CD14-positive monocyte (primary cell): ENCODE measurements around the gene DOCK4. TPM values are rescaled to one million over a fixed set of nuclear protein-coding genes. Genes with fewer than 3 reads are reported as not detected.

Experiments used
- DNase-seq, 3 donors: peaks; one replicate each; pipeline ENCODE4 v3.0.0-alpha.2; 2011 to 2022
- H2AFZ ChIP-seq: 2 replicates; pipeline ENCODE4 v1.6.0; 2012; ENCODE audit warnings: mild to moderate bottlenecking, low read depth, low read length, inconsistent platforms; ENCODE audit not compliant: insufficient read depth, poor library complexity, severe bottlenecking
- H3K27ac ChIP-seq, 2 donors: 1 replicate in 1 of 2; 2 replicates in 1 of 2; pipeline ENCODE4 v1.5.1; 2012 to 2013; ENCODE audit warnings: low read length in 2 of 2, control low read depth in 1 of 2, inconsistent platforms in 1 of 2, low read depth in 1 of 2, mild to moderate bottlenecking in 1 of 2
- H3K27me3 ChIP-seq, 2 donors: one replicate each; pipeline versions ENCODE4 v1.6.0 to v1.6.1; 2011 to 2013; ENCODE audit warnings: low read length in 2 of 2; ENCODE audit not compliant: control insufficient read depth in 2 of 2, insufficient read depth in 2 of 2
- H3K36me3 ChIP-seq, 2 donors: replicated peaks in 1 of 2; 1 replicate in 1 of 2; 2 replicates in 1 of 2; pipeline versions ENCODE4 v1.5.1 to v1.6.1; 2012 to 2013; ENCODE audit warnings: low read length in 2 of 2, control low read depth in 1 of 2, inconsistent platforms in 1 of 2, mild to moderate bottlenecking in 1 of 2; ENCODE audit not compliant: insufficient read depth in 2 of 2, control insufficient read depth in 1 of 2
- H3K4me1 ChIP-seq, 2 donors: 1 replicate in 1 of 2; 2 replicates in 1 of 2; pipeline versions ENCODE4 v1.5.1 to v1.6.1; 2012 to 2013; ENCODE audit warnings: low read length in 2 of 2, control low read depth in 1 of 2, inconsistent platforms in 1 of 2, mild to moderate bottlenecking in 1 of 2, moderate library complexity in 1 of 2; ENCODE audit not compliant: insufficient read depth in 2 of 2, control insufficient read depth in 1 of 2
- H3K4me2 ChIP-seq: replicated peaks from 2 replicates; pipeline ENCODE3; 2012; ENCODE audit warnings: low read length, moderate library complexity, mild to moderate bottlenecking; ENCODE audit not compliant: poor library complexity, severe bottlenecking; ENCODE audit errors: extremely low read depth
- H3K4me3 ChIP-seq, 3 experiments: fragments of 200-600 bp in 1 of 3; sonication (generic) in 1 of 3; replicated peaks in 1 of 3; 1 replicate in 2 of 3; 2 replicates in 1 of 3; pipeline ENCODE4 v1.5.1; 2011 to 2013; ENCODE audit warnings: low read length in 3 of 3, mild to moderate bottlenecking in 3 of 3, control low read depth in 2 of 3, low read depth in 2 of 3, inconsistent platforms in 1 of 3, moderate library complexity in 1 of 3
- H3K79me2 ChIP-seq: 2 replicates; pipeline ENCODE4 v1.6.0; 2012; ENCODE audit warnings: mild to moderate bottlenecking, control low read depth, inconsistent platforms, low read length, moderate library complexity; ENCODE audit not compliant: insufficient read depth
- H3K9ac ChIP-seq: 2 replicates; pipeline ENCODE4 v1.6.0; 2017; ENCODE audit warnings: low read length, mild to moderate bottlenecking; ENCODE audit not compliant: insufficient read depth, poor library complexity, severe bottlenecking
- H3K9me3 ChIP-seq, 2 donors: replicated peaks in 1 of 2; 1 replicate in 1 of 2; 2 replicates in 1 of 2; pipeline versions ENCODE4 v1.5.1 to v1.6.1; 2012 to 2013; ENCODE audit warnings: low read length in 2 of 2, control low read depth in 1 of 2; ENCODE audit not compliant: control insufficient read depth in 1 of 2, insufficient read depth in 1 of 2
- H4K20me1 ChIP-seq: 2 replicates; pipeline ENCODE4 v1.6.0; 2012; ENCODE audit warnings: mild to moderate bottlenecking, low read length, control low read depth, moderate library complexity; ENCODE audit not compliant: insufficient read depth
- H3K27ac Mint-ChIP-seq, 7 donors: one replicate each; pipeline ENCODE4 v1.8.0; 2020; ENCODE audit warnings: mild to moderate bottlenecking in 7 of 7, mixed read lengths in 7 of 7, moderate library complexity in 6 of 7, inconsistent platforms in 2 of 7
- H3K27me3 Mint-ChIP-seq, 3 donors: one replicate each; pipeline ENCODE4 v1.8.0; 2021 to 2022; ENCODE audit warnings: low read depth in 3 of 3, mild to moderate bottlenecking in 3 of 3, mixed read lengths in 3 of 3, moderate library complexity in 3 of 3, inconsistent platforms in 1 of 3
- H3K36me3 Mint-ChIP-seq, 2 donors: one replicate each; pipeline ENCODE4 v1.8.0; 2020; ENCODE audit warnings: mixed read lengths in 2 of 2, inconsistent platforms in 1 of 2, mild to moderate bottlenecking in 1 of 2
- H3K4me1 Mint-ChIP-seq: one replicate; pipeline ENCODE4 v1.8.0; 2020; ENCODE audit warnings: mild to moderate bottlenecking, mixed read lengths
- H3K4me3 Mint-ChIP-seq, 2 donors: one replicate each; pipeline ENCODE4 v1.8.0; 2020; ENCODE audit warnings: mild to moderate bottlenecking in 2 of 2, mixed read lengths in 2 of 2, moderate library complexity in 1 of 2
- H3K9me3 Mint-ChIP-seq, 7 donors: one replicate each; pipeline ENCODE4 v1.8.0; 2020 to 2022; ENCODE audit warnings: mixed read lengths in 7 of 7, mild to moderate bottlenecking in 6 of 7, moderate library complexity in 6 of 7, inconsistent platforms in 2 of 7
- WGBS: methylation state at CpG from one replicate; pipeline ENCODE4 v1.1.5; 2013; ENCODE audit warnings: missing lambda C conversion rate; ENCODE audit not compliant: insufficient coverage; 5-methylcytosine and 5-hydroxymethylcytosine counted together
- intact Hi-C, 2 donors: fragments of 100-400 bp; cut with micrococcal nuclease; formaldehyde crosslinking; loops; one replicate each; pipeline versions ENCODE4 v1.15.0 to v1.15.1; 2023
- polyA plus RNA-seq, 3 donors: library from polyadenylated mRNA; depleted of rRNA in 1 of 3; unstranded in 2 of 3; stranded (reverse) in 1 of 3; fragments of 300-500 nt in 2 of 3; fragments of >200 nt in 1 of 3; fragmentation: Illumina TruSeq in 2 of 3; gene quantifications; 1 replicate in 2 of 3; 2 replicates in 1 of 3; pipeline ENCODE4 v1.2.3, GENCODE V29; 2012 to 2021
- TF ChIP-seq, protein P1 (sequence below): fragments of 200-600 bp; IDR thresholded peaks from one replicate; pipeline ENCODE4 v1.8.0; 2022; ENCODE audit warnings: antibody characterized with exemption, mild to moderate bottlenecking

The DOCK4 gene
- polyA plus RNA-seq, 3 donors, result 1.3 to 5.0 (median 2.7) TPM

- H3K9me3 Mint-ChIP-seq, result peaks cover 0 to 3% (median 0%) of the 10 kb centered on the region in 7 donors
- 100% methylated on average over 1 of the region's 2 CpGs for WGBS
- H2AFZ ChIP-seq, result no peak overlapping the region
- H3K36me3 ChIP-seq, result no peaks in the 10 kb centered on the region
- peaks cover 2 to 10% (median 4%) of the 10 kb centered on the region in 3 donors for H3K27me3 Mint-ChIP-seq
- no peaks in the 10 kb centered on the region for H3K9me3 ChIP-seq
- no peak for DNase-seq
- H3K4me1 ChIP-seq, result peaks cover 4 to 7% of the 10 kb centered on the region in 2 donors
- TF ChIP-seq, protein P1, sequence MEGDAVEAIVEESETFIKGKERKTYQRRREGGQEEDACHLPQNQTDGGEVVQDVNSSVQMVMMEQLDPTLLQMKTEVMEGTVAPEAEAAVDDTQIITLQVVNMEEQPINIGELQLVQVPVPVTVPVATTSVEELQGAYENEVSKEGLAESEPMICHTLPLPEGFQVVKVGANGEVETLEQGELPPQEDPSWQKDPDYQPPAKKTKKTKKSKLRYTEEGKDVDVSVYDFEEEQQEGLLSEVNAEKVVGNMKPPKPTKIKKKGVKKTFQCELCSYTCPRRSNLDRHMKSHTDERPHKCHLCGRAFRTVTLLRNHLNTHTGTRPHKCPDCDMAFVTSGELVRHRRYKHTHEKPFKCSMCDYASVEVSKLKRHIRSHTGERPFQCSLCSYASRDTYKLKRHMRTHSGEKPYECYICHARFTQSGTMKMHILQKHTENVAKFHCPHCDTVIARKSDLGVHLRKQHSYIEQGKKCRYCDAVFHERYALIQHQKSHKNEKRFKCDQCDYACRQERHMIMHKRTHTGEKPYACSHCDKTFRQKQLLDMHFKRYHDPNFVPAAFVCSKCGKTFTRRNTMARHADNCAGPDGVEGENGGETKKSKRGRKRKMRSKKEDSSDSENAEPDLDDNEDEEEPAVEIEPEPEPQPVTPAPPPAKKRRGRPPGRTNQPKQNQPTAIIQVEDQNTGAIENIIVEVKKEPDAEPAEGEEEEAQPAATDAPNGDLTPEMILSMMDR, result no peak
- H3K4me1 Mint-ChIP-seq, result peaks cover 12% of the 10 kb centered on the region
- H3K9ac ChIP-seq, result no peak overlapping the region
- H3K4me2 ChIP-seq, result no peak overlapping the region
- H4K20me1 ChIP-seq, result no peaks in the 10 kb centered on the region
- H3K4me3 ChIP-seq, result no peak overlapping the region
- H3K27ac ChIP-seq, result no peak overlapping the region
- H3K36me3 Mint-ChIP-seq, result no peaks in the 10 kb centered on the region
- no peak overlapping the region for H3K27ac Mint-ChIP-seq
- no peaks in the 10 kb centered on the region for H3K27me3 ChIP-seq
- intact Hi-C loops, result no loop called here
- no peak overlapping the region for H3K4me3 Mint-ChIP-seq
- no peaks in the 10 kb centered on the region for H3K79me2 ChIP-seq
Observed at GRCh38 chr7:112110175-112110574, 96.0 kb downstream of the DOCK4 start.

GRCh38 chr7:112108981-112109380 is 97.2 kb downstream of the DOCK4 start:
- H3K27me3 ChIP-seq, result no peaks in the 10 kb centered on the region
- Mint-ChIP-seq H3K27ac (peak overlapping the region in 1 of 7 donors; percentile 8), H3K4me1 (peaks cover 12% of the 10 kb centered on the region), H3K9me3 (peaks cover 0 to 3% (median 0%) of the 10 kb centered on the region in 7 donors), H3K36me3 (no peaks in the 10 kb centered on the region), H3K27me3 (peaks cover 2 to 10% (median 2%) of the 10 kb centered on the region in 3 donors), H3K4me3 (no peak overlapping the region)
- intact Hi-C loops, result no loop called here
- H3K9me3 ChIP-seq, result no peaks in the 10 kb centered on the region
- peaks cover 4 to 7% of the 10 kb centered on the region in 2 donors for H3K4me1 ChIP-seq
- no peak overlapping the region for H3K27ac ChIP-seq
- peak in 1 of 3 donors; percentile 28 for DNase-seq
- no peaks in the 10 kb centered on the region for H3K36me3 ChIP-seq
- H3K79me2 ChIP-seq, result no peaks in the 10 kb centered on the region
- WGBS, result 90% methylated on average over 1 of the region's 2 CpGs
- no peaks in the 10 kb centered on the region for H4K20me1 ChIP-seq
- H3K4me3 ChIP-seq, result no peak overlapping the region
- no peak overlapping the region for H2AFZ ChIP-seq
- TF ChIP-seq, protein P1, result no peak
- H3K4me2 ChIP-seq, result no peak overlapping the region
- H3K9ac ChIP-seq, result no peak overlapping the region
